ENCODE results near the gene POLN.
"Not testable (repeated sequence)": the region's sequence is repeated elsewhere in the genome, so short reads cannot be mapped to it uniquely, and the experiment has no call there.

Gene POLN

GRCh38 chr4:2042204-2042946, 199.5 kb downstream of the POLN start:
- peak in 1 of 3 experiments; percentile 29 for DNase-seq (ENCODE audit: low read depth in 3 of 3)

GRCh38 chr4:2041239-2042130, 200.4 kb downstream of the POLN start:
- peak; percentile 74 to 81 (median 75) for DNase-seq (ENCODE audit: low read depth in 3 of 3)

- DNase-seq (ENCODE audit: low read depth in 3 of 3) = no peak
Observed at GRCh38 chr4:2040391-2041238, 201.3 kb downstream of the POLN start.

- DNase-seq (ENCODE audit: low read depth in 3 of 3) = no peak
Observed at GRCh38 chr4:2036866-2037265, 205.1 kb downstream of the POLN start.

- no peak for DNase-seq (ENCODE audit: low read depth in 3 of 3)
Observed at GRCh38 chr4:2036327-2036726, 205.6 kb downstream of the POLN start.

- DNase-seq (ENCODE audit: low read depth in 3 of 3) = not testable (repeated sequence)
Observed at GRCh38 chr4:2031161-2031560, 210.8 kb downstream of the POLN start.

- not testable (repeated sequence) for DNase-seq (ENCODE audit: low read depth in 3 of 3)
Observed at GRCh38 chr4:2027120-2027519, 214.8 kb downstream of the POLN start.

- DNase-seq (ENCODE audit: low read depth in 3 of 3) = no peak
Observed at GRCh38 chr4:2025817-2026216, 216.1 kb downstream of the POLN start.

- DNase-seq (ENCODE audit: low read depth in 3 of 3) = no peak
Observed at GRCh38 chr4:2024683-2025082, 217.2 kb downstream of the POLN start.
